SH-SY5Y (cell line): ENCODE measurements around the gene OSBPL9.
A peak's percentile ranks its signal among the peaks of the same experiment; 100 is the strongest.

ENCODE experiments used
- GATA2 ChIP-seq: IDR thresholded peaks from 2 replicates; pipeline ENCODE4 v1.6.1; 2011; ENCODE audit warnings: mild to moderate bottlenecking, low read depth, low read length
- GATA3 ChIP-seq: IDR thresholded peaks from 2 replicates; pipeline ENCODE4 v1.6.1; 2011; ENCODE audit warnings: low read depth, mild to moderate bottlenecking, low read length, moderate library complexity

Gene OSBPL9

GRCh38 chr1:51621161-51621560, 4.3 kb downstream of the OSBPL9 start:
- TF ChIP-seq GATA3 = no peak
- TF ChIP-seq GATA2 = no peak

GRCh38 chr1:51621841-51622454, 5.1 kb downstream of the OSBPL9 start:
- TF ChIP-seq GATA2 = no peak
- TF ChIP-seq GATA3 = no peak

- TF ChIP-seq GATA2 (no peak), GATA3 (no peak)
Observed at GRCh38 chr1:51622455-51622913, 5.6 kb downstream of the OSBPL9 start.

GRCh38 chr1:51623025-51623424, 6.1 kb downstream of the OSBPL9 start:
- TF ChIP-seq GATA3 = no peak

GRCh38 chr1:51623450-51623849, 6.6 kb downstream of the OSBPL9 start:
- no peak for TF ChIP-seq GATA3

GRCh38 chr1:51624855-51625254, 8.0 kb downstream of the OSBPL9 start:
- TF ChIP-seq GATA3 = no peak
- TF ChIP-seq GATA2 = no peak

- TF ChIP-seq GATA2 (no peak), GATA3 (no peak)
Observed at GRCh38 chr1:51627672-51628071, 10.8 kb downstream of the OSBPL9 start.

- TF ChIP-seq GATA3 (peak; percentile 44; the same call in 1 of the 2 replicates), GATA2 (peak; percentile 36; the same call in 1 of the 2 replicates)
Observed at GRCh38 chr1:51628715-51629590, 12.1 kb downstream of the OSBPL9 start.

GRCh38 chr1:51629918-51630317, 13.0 kb downstream of the OSBPL9 start:
- TF ChIP-seq GATA2 (no peak), GATA3 (no peak)

- no peak for TF ChIP-seq GATA2
- TF ChIP-seq GATA3 = no peak
Observed at GRCh38 chr1:51630393-51630792, 13.5 kb downstream of the OSBPL9 start.

- TF ChIP-seq GATA3 = no peak
- no peak for TF ChIP-seq GATA2
Observed at GRCh38 chr1:51630922-51631321, 14.0 kb downstream of the OSBPL9 start.

- TF ChIP-seq GATA2 = no peak
- TF ChIP-seq GATA3 = no peak
Observed at GRCh38 chr1:51631747-51632146, 14.9 kb downstream of the OSBPL9 start.

GRCh38 chr1:51634618-51635017, 17.7 kb downstream of the OSBPL9 start:
- TF ChIP-seq GATA2 = no peak
- no peak for TF ChIP-seq GATA3

GRCh38 chr1:51635615-51636014, 18.7 kb downstream of the OSBPL9 start:
- TF ChIP-seq GATA2 = no peak

GRCh38 chr1:51636191-51636590, 19.3 kb downstream of the OSBPL9 start:
- TF ChIP-seq GATA3 = no peak
- no peak for TF ChIP-seq GATA2
